ENCODE results near the gene PIEZO1. TPM values are rescaled to one million over a fixed set of nuclear protein-coding genes. Genes with fewer than 3 reads are reported as not detected.

The PIEZO1 gene
- total and polyA plus RNA-seq, 7 donors, result 18.0 to 242 (median 126) TPM

GRCh38 chr16:88758227-88758943, 26.6 kb downstream of the PIEZO1 start:
- WGBS, 2 donors, result 83 to 88% methylated on average over 13 of the region's 13 CpGs
- H3K4me3 ChIP-seq, result no peak overlapping the region
- no peak for DNase-seq
- H3K27ac ChIP-seq, result peak overlapping the region; percentile 91 to 100 (median 96)
- H3K36me3 ChIP-seq, result no peaks in the 10 kb centered on the region
- no peaks in the 10 kb centered on the region for H3K27me3 ChIP-seq
- intact Hi-C loops (cut with DNase I), result no loop called here
- TF ChIP-seq EP300 (IDR thresholded peaks at IDR 0.05) (no peak), POLR2AphosphoS5 (IDR thresholded peaks at IDR 0.05) (peak in 2 of 4 donors; percentile 4 to 8), POLR2A (IDR thresholded peaks at IDR 0.05) (no peak), CTCF (IDR thresholded peaks at IDR 0.05) (no peak)
- H3K9me3 ChIP-seq, result no peaks in the 10 kb centered on the region
- peaks cover 0 to 95% (median 90%) of the 10 kb centered on the region in 4 donors for H3K4me1 ChIP-seq

- 84 to 90% methylated on average over 23 of the region's 23 CpGs for WGBS, 2 donors
- Histone ChIP-seq H3K36me3 (peaks cover 0 to 13% (median 3%) of the 10 kb centered on the region in 4 donors), H3K27me3 (no peaks in the 10 kb centered on the region), H3K9me3 (no peaks in the 10 kb centered on the region), H3K27ac (peak overlapping the region; percentile 56 to 100 (median 96)), H3K4me1 (peaks cover 0 to 77% (median 76%) of the 10 kb centered on the region in 4 donors), H3K4me3 (no peak overlapping the region)
- intact Hi-C loops (cut with DNase I), result no loop called here
- TF ChIP-seq POLR2A (IDR thresholded peaks at IDR 0.05) (no peak), CTCF (IDR thresholded peaks at IDR 0.05) (peak in 1 of 4 experiments; percentile 15), POLR2AphosphoS5 (IDR thresholded peaks at IDR 0.05) (no peak), EP300 (IDR thresholded peaks at IDR 0.05) (no peak)
- DNase-seq, result no peak
Observed at GRCh38 chr16:88755745-88756443, 29.1 kb downstream of the PIEZO1 start.

GRCh38 chr16:88754912-88755744, 29.9 kb downstream of the PIEZO1 start:
- Histone ChIP-seq H3K36me3 (peaks cover 0 to 14% (median 3%) of the 10 kb centered on the region in 4 donors), H3K4me3 (no peak overlapping the region), H3K27me3 (no peaks in the 10 kb centered on the region), H3K9me3 (no peaks in the 10 kb centered on the region), H3K27ac (peak overlapping the region; percentile 56 to 100 (median 96)), H3K4me1 (peaks cover 0 to 75% (median 74%) of the 10 kb centered on the region in 4 donors)
- 72 to 84% methylated on average over 42 of the region's 42 CpGs for WGBS, 2 donors
- DNase-seq, result no peak
- intact Hi-C loops (cut with DNase I), result no loop called here
- TF ChIP-seq POLR2AphosphoS5 (IDR thresholded peaks at IDR 0.05) (no peak), CTCF (IDR thresholded peaks at IDR 0.05) (peak in 1 of 4 experiments; percentile 14)

- no peak for TF ChIP-seq POLR2AphosphoS5 (IDR thresholded peaks at IDR 0.05)
- no peak for TF ChIP-seq POLR2A (IDR thresholded peaks at IDR 0.05)
- TF ChIP-seq CTCF (IDR thresholded peaks at IDR 0.05), result no peak
- no peak for TF ChIP-seq EP300 (IDR thresholded peaks at IDR 0.05)
- no peak for DNase-seq
- WGBS, 2 donors, result 93 to 94% methylated on average over 28 of the region's 28 CpGs
- Histone ChIP-seq H3K4me3 (no peak overlapping the region), H3K36me3 (peaks cover 0 to 14% (median 3%) of the 10 kb centered on the region in 4 donors), H3K9me3 (no peaks in the 10 kb centered on the region), H3K27me3 (no peaks in the 10 kb centered on the region), H3K4me1 (peaks cover 0 to 67% (median 66%) of the 10 kb centered on the region in 4 donors), H3K27ac (peak overlapping the region; percentile 56 to 100 (median 96))
- intact Hi-C loops (cut with DNase I), result no loop called here
Observed at GRCh38 chr16:88754109-88754911, 30.7 kb downstream of the PIEZO1 start.
